Measurements from ENCODE around the gene ABCD1.

ABCD1 gene

DNA sequence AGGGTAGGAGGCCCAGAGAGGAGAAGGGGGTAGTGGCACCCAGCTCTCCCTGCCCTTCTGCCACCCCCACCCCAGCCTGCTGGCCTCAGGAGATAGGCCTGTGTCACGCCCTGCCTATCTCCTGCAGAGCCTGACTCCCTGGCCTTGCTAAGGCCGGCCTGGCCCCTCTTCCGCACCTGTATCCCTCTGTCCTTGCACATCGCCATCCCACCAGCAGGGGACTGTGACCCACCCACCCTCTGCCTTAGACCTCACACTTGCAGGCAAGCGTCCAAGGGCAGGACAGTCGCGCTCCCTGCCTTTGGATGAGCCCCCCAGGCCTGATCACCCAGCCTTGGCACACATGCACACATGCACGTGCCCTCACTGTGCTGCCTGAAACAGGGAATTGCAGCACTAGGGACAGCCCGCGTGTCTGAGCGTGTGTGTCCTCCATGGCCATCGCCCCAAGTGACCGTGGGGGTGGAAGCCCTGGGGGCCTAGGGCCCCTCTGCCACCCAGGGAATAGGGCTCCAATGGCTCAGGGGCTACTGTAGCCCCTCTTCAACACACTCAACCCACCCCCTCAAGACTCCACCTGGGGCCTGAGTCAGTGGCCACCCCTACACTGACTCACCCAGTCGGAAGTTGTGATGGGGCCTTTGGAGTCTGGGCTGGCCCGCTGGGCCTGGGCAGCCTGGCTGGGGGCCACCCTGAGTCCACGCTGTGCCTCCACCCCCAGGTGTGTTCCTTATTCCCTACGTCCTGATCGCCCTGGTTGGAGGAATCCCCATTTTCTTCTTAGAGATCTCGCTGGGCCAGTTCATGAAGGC is 34.8 kb upstream of the ABCD1 start (continued):
- TF ChIP-seq, protein P1, sequence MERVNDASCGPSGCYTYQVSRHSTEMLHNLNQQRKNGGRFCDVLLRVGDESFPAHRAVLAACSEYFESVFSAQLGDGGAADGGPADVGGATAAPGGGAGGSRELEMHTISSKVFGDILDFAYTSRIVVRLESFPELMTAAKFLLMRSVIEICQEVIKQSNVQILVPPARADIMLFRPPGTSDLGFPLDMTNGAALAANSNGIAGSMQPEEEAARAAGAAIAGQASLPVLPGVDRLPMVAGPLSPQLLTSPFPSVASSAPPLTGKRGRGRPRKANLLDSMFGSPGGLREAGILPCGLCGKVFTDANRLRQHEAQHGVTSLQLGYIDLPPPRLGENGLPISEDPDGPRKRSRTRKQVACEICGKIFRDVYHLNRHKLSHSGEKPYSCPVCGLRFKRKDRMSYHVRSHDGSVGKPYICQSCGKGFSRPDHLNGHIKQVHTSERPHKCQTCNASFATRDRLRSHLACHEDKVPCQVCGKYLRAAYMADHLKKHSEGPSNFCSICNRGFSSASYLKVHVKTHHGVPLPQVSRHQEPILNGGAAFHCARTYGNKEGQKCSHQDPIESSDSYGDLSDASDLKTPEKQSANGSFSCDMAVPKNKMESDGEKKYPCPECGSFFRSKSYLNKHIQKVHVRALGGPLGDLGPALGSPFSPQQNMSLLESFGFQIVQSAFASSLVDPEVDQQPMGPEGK (tag by site-specific recombination; IDR thresholded peaks at IDR 0.05): peak; percentile 69
- TF ChIP-seq ZNF221 (tag by site-specific recombination; IDR thresholded peaks at IDR 0.05; ENCODE audit: borderline replicate concordance) (no peak), GLIS2 (tag by site-specific recombination; IDR thresholded peaks at IDR 0.05) (peak; percentile 66), ZNF510 (tag by site-specific recombination; IDR thresholded peaks at IDR 0.05; ENCODE audit: insufficient replicate concordance) (no peak), GLIS1 (tag by site-specific recombination; IDR thresholded peaks at IDR 0.05) (peak; percentile 57), SCRT2 (tag by site-specific recombination; IDR thresholded peaks at IDR 0.05) (0 out of 2 replicates have a peak, but pooled peaks have one; percentile 23)

DNA sequence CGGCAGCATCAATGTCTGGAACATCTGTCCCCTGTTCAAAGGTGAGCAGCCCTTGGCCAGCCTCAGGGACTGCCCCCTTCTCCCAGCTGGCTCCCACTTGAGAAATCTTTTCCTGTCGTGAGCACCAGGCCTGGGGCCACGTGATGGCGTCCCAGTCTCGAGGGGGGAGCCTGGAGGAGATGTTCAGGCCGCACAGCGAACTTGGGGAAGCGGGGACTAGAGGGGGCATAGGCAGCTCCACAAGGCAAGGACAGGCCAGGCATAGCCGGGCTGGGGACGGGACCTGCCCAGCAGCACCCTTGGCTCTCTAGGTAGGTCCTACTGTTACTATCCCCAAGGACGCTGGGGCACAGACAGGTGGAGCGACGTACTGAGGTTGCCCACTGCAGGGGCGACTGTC is 34.2 kb upstream of the ABCD1 start:
- peaks cover 0 to 54% of the 10 kb centered on the region in 2 experiments; a peak in 1 of 3 replicates for H3K36me3 ChIP-seq (ENCODE audit: control insufficient read depth in 2 of 2, insufficient read depth in 1 of 2, low read length in 2 of 2)
- H3K9me3 ChIP-seq (ENCODE audit: control insufficient read depth, insufficient read depth, low read depth, low read length): no peaks in the 10 kb centered on the region
- POLR2A ChIA-PET: no interaction called here
- TF ChIP-seq ZNF777 (tag by site-specific recombination; IDR thresholded peaks at IDR 0.05; ENCODE audit: borderline replicate concordance): no peak
- TF ChIP-seq SALL2 (tag by site-specific recombination; IDR thresholded peaks at IDR 0.05; ENCODE audit: borderline replicate concordance): no peak
- no peak for TF ChIP-seq ZNF157 (tag by site-specific recombination; IDR thresholded peaks at IDR 0.05)
- TF ChIP-seq ZNF560 (tag by site-specific recombination; IDR thresholded peaks at IDR 0.05; ENCODE audit: borderline replicate concordance): no peak
- TF ChIP-seq YY1 (tag by site-specific recombination; IDR thresholded peaks at IDR 0.05): no peak
- TF ChIP-seq MZF1 (tag by site-specific recombination; IDR thresholded peaks at IDR 0.05; ENCODE audit: borderline replicate concordance): no peak
- TF ChIP-seq ZNF138 (tag by site-specific recombination; IDR thresholded peaks at IDR 0.05; ENCODE audit: borderline replicate concordance): no peak
- no peak for TF ChIP-seq ZNF549 (tag by site-specific recombination; IDR thresholded peaks at IDR 0.05)
- no peak for TF ChIP-seq ZNF76 (tag by site-specific recombination; IDR thresholded peaks at IDR 0.05; ENCODE audit: borderline replicate concordance, low read depth)
- TF ChIP-seq SP3 (tag by site-specific recombination; IDR thresholded peaks at IDR 0.05): no peak
- no peak for TF ChIP-seq GFI1B (tag by site-specific recombination; IDR thresholded peaks at IDR 0.05)
- no peak for TF ChIP-seq ZNF324 (tag by site-specific recombination; IDR thresholded peaks at IDR 0.05)
- TF ChIP-seq HOXD13 (CRISPR knock-in tag; IDR thresholded peaks at IDR 0.05; ENCODE audit: borderline replicate concordance): no peak
- TF ChIP-seq, protein P2, sequence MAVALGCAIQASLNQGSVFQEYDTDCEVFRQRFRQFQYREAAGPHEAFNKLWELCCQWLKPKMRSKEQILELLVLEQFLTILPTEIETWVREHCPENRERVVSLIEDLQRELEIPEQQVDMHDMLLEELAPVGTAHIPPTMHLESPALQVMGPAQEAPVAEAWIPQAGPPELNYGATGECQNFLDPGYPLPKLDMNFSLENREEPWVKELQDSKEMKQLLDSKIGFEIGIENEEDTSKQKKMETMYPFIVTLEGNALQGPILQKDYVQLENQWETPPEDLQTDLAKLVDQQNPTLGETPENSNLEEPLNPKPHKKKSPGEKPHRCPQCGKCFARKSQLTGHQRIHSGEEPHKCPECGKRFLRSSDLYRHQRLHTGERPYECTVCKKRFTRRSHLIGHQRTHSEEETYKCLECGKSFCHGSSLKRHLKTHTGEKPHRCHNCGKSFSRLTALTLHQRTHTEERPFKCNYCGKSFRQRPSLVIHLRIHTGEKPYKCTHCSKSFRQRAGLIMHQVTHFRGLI (tag by site-specific recombination; IDR thresholded peaks at IDR 0.05): no peak
- TF ChIP-seq, protein P3, sequence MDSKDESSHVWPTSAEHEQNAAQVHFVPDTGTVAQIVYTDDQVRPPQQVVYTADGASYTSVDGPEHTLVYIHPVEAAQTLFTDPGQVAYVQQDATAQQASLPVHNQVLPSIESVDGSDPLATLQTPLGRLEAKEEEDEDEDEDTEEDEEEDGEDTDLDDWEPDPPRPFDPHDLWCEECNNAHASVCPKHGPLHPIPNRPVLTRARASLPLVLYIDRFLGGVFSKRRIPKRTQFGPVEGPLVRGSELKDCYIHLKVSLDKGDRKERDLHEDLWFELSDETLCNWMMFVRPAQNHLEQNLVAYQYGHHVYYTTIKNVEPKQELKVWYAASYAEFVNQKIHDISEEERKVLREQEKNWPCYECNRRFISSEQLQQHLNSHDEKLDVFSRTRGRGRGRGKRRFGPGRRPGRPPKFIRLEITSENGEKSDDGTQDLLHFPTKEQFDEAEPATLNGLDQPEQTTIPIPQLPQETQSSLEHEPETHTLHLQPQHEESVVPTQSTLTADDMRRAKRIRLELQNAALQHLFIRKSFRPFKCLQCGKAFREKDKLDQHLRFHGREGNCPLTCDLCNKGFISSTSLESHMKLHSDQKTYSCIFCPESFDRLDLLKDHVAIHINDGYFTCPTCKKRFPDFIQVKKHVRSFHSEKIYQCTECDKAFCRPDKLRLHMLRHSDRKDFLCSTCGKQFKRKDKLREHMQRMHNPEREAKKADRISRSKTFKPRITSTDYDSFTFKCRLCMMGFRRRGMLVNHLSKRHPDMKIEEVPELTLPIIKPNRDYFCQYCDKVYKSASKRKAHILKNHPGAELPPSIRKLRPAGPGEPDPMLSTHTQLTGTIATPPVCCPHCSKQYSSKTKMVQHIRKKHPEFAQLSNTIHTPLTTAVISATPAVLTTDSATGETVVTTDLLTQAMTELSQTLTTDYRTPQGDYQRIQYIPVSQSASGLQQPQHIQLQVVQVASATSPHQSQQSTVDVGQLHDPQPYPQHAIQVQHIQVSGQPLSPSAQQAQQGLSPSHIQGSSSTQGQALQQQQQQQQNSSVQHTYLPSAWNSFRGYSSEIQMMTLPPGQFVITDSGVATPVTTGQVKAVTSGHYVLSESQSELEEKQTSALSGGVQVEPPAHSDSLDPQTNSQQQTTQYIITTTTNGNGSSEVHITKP (tag by site-specific recombination; IDR thresholded peaks at IDR 0.05): no peak
- no peak for TF ChIP-seq ZNF558 (tag by site-specific recombination; IDR thresholded peaks at IDR 0.05)
- TF ChIP-seq ZNF37A (tag by site-specific recombination; IDR thresholded peaks at IDR 0.05): no peak
- TF ChIP-seq RBAK (tag by site-specific recombination; IDR thresholded peaks at IDR 0.05): no peak
- TF ChIP-seq, protein P4, sequence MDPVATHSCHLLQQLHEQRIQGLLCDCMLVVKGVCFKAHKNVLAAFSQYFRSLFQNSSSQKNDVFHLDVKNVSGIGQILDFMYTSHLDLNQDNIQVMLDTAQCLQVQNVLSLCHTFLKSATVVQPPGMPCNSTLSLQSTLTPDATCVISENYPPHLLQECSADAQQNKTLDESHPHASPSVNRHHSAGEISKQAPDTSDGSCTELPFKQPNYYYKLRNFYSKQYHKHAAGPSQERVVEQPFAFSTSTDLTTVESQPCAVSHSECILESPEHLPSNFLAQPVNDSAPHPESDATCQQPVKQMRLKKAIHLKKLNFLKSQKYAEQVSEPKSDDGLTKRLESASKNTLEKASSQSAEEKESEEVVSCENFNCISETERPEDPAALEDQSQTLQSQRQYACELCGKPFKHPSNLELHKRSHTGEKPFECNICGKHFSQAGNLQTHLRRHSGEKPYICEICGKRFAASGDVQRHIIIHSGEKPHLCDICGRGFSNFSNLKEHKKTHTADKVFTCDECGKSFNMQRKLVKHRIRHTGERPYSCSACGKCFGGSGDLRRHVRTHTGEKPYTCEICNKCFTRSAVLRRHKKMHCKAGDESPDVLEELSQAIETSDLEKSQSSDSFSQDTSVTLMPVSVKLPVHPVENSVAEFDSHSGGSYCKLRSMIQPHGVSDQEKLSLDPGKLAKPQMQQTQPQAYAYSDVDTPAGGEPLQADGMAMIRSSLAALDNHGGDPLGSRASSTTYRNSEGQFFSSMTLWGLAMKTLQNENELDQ (tag by site-specific recombination; IDR thresholded peaks at IDR 0.05; ENCODE audit: low read depth): no peak
- TF ChIP-seq GLI2 (tag by site-specific recombination; IDR thresholded peaks at IDR 0.05; ENCODE audit: borderline replicate concordance, low read depth): no peak
- CTCF ChIA-PET: no interaction called here
- no peak overlapping the region for H3K4me3 ChIP-seq (ENCODE audit: low read depth, low read length)
- no peak overlapping the region for H3K27ac ChIP-seq (ENCODE audit: extremely low read depth, low read depth, low read length)
- H3K4me1 ChIP-seq (ENCODE audit: control insufficient read depth, insufficient read depth, low read length): no peaks in the 10 kb centered on the region

Data from HEK293 (cell line).